Endodermal cell (in vitro differentiated cells): ENCODE results near the gene SAMD8. TPM values are rescaled to one million over a fixed set of nuclear protein-coding genes. Genes with fewer than 3 reads are reported as not detected.
"Not testable (repeated sequence)": the region's sequence is repeated elsewhere in the genome, so short reads cannot be mapped to it uniquely, and the experiment has no call there.

ENCODE experiments used
- DNase-seq: peaks from one replicate; pipeline ENCODE4 v3.0.0-alpha.2; 2017
- H3K27ac ChIP-seq: 2 replicates; pipeline ENCODE4 v1.5.1; 2013; ENCODE audit warnings: mild to moderate bottlenecking, low read depth, low read length, moderate library complexity
- H3K27me3 ChIP-seq: 2 replicates; pipeline ENCODE4 v1.6.1; 2013; ENCODE audit warnings: mild to moderate bottlenecking, low read length, moderate library complexity; ENCODE audit not compliant: insufficient read depth, control insufficient read depth, poor library complexity, severe bottlenecking
- H3K36me3 ChIP-seq: 2 replicates; pipeline ENCODE4 v1.7.0; 2013; ENCODE audit warnings: mild to moderate bottlenecking, low read length, moderate library complexity; ENCODE audit not compliant: control insufficient read depth, insufficient read depth
- H3K4me1 ChIP-seq: one replicate; pipeline ENCODE4 v1.7.0; 2013; ENCODE audit warnings: low read length; ENCODE audit not compliant: control insufficient read depth, insufficient read depth
- H3K4me3 ChIP-seq: 2 replicates; pipeline ENCODE4 v1.5.1; 2013; ENCODE audit warnings: mild to moderate bottlenecking, low read length, moderate library complexity
- H3K9ac ChIP-seq: 2 replicates; pipeline ENCODE4 v1.6.1; 2013; ENCODE audit warnings: mild to moderate bottlenecking, low read length, moderate library complexity; ENCODE audit not compliant: poor library complexity, severe bottlenecking; ENCODE audit errors: extremely low read depth
- H3K9me3 ChIP-seq: 2 replicates; pipeline ENCODE4 v1.6.1; 2013; ENCODE audit warnings: mild to moderate bottlenecking, low read length, moderate library complexity; ENCODE audit not compliant: control insufficient read depth
- H3K27ac Mint-ChIP-seq: 2 replicates; pipeline ENCODE4 v1.8.0; 2020; ENCODE audit warnings: mixed read lengths
- H3K27me3 Mint-ChIP-seq: 2 replicates; pipeline ENCODE4 v1.8.0; 2021; ENCODE audit warnings: mild to moderate bottlenecking, mixed read lengths; ENCODE audit not compliant: insufficient read depth
- H3K36me3 Mint-ChIP-seq: 2 replicates; pipeline ENCODE4 v1.8.0; 2020; ENCODE audit warnings: low read depth, mixed read lengths
- H3K4me1 Mint-ChIP-seq: 2 replicates; pipeline ENCODE4 v1.8.0; 2020; ENCODE audit warnings: mixed read lengths
- H3K4me3 Mint-ChIP-seq: 2 replicates; pipeline ENCODE4 v1.8.0; 2020; ENCODE audit warnings: mild to moderate bottlenecking, moderate library complexity, mixed read lengths
- H3K9me3 Mint-ChIP-seq: 2 replicates; pipeline ENCODE4 v1.8.0; 2020; ENCODE audit warnings: mild to moderate bottlenecking, mixed read lengths
- WGBS, 2 experiments: methylation state at CpG; one replicate each; pipeline versions ENCODE4 v1.1.5 to v1.1.7; 2013; ENCODE audit warnings: missing lambda C conversion rate in 2 of 2, mixed read lengths in 1 of 2; ENCODE audit not compliant: insufficient coverage in 1 of 2, insufficient read length in 1 of 2; 5-methylcytosine and 5-hydroxymethylcytosine counted together
- total RNA-seq, 2 donors: library from RNA; stranded (reverse); fragmentation: NEBNext Ultra II Directional in 1 of 2; extraction: Animal tissue kit (Norgen Biotek cat#: 25700) in 1 of 2; gene quantifications; 2 replicates in 1 of 2; 3 replicates in 1 of 2; pipeline ENCODE4 v1.2.1, GENCODE V29; 2021
- TF ChIP-seq, protein P1 (sequence below): fragments of 200-600 bp; sonication (generic); conservative IDR thresholded peaks from 2 replicates; pipeline ENCODE4 v1.5.0; 2021; ENCODE audit warnings: antibody characterized with exemption, mild to moderate bottlenecking

The SAMD8 gene
- total RNA-seq, 2 donors from 2014 or later = 25.9 to 31.7 TPM

DNA sequence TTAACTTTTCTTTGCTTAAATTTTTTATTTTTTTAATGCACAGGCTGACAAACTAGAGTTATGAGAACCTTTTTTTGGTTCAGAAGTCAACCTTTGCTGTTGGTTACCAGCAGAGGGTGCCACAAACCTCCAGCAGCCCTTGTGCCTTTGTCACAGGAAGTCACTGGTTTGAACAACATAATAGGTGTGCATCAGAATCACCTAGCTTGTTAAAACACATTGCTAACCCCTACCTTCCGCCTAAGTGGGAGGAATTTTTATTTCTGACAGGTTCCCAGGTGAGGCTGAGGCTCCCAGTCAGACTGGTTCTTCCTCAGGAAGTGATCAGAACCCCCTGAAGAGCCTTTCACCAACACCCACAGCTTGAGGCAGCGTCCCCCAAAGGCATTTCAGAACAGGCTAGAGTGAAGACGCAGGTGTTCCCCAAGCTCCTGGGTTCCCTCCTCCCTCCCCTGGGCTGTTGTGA lies 76.5 kb downstream of the SAMD8 start:
- Histone ChIP-seq H3K4me1 (peaks cover 5% of the 10 kb centered on the region), H3K27me3 (no peaks in the 10 kb centered on the region), H3K27ac (no peak overlapping the region), H3K9ac (no peak overlapping the region), H3K36me3 (no peaks in the 10 kb centered on the region), H3K9me3 (no peaks in the 10 kb centered on the region), H3K4me3 (no peak overlapping the region)
- WGBS, 2 experiments = 92 to 93% methylated on average over 2 to 3 of the region's 3 CpGs
- Mint-ChIP-seq H3K9me3 (no peaks in the 10 kb centered on the region), H3K27me3 (no peaks in the 10 kb centered on the region), H3K27ac (peak overlapping the region; percentile 88), H3K36me3 (peaks cover 4% of the 10 kb centered on the region), H3K4me3 (no peak overlapping the region), H3K4me1 (peaks cover 38% of the 10 kb centered on the region)
- peak; percentile 87 for DNase-seq
- TF ChIP-seq, protein P1, sequence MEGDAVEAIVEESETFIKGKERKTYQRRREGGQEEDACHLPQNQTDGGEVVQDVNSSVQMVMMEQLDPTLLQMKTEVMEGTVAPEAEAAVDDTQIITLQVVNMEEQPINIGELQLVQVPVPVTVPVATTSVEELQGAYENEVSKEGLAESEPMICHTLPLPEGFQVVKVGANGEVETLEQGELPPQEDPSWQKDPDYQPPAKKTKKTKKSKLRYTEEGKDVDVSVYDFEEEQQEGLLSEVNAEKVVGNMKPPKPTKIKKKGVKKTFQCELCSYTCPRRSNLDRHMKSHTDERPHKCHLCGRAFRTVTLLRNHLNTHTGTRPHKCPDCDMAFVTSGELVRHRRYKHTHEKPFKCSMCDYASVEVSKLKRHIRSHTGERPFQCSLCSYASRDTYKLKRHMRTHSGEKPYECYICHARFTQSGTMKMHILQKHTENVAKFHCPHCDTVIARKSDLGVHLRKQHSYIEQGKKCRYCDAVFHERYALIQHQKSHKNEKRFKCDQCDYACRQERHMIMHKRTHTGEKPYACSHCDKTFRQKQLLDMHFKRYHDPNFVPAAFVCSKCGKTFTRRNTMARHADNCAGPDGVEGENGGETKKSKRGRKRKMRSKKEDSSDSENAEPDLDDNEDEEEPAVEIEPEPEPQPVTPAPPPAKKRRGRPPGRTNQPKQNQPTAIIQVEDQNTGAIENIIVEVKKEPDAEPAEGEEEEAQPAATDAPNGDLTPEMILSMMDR = peak; percentile 91

DNA sequence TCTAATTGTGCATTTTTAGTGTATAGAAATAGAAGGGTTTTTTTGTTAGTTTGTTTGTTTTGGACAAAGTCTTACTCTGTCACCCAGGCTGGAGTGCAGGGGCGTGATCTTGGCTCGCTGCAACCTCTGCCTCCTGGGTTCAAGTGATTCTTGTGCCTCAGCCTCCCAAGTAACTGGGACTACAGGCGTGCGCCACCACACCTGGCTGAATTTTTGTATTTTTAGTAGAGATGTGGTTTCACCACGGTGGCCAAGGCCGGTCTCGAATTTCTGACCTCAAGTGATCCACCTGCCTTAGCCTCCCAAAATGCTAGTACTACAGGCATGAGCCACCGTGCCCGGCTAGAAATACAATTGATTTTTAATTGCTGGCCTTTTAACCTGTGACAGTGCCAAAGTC lies 77.1 kb downstream of the SAMD8 start:
- H3K27ac Mint-ChIP-seq = peak overlapping the region; percentile 88
- not testable (repeated sequence) for DNase-seq, H3K4me3 ChIP-seq, H3K9me3 ChIP-seq, H3K27me3 ChIP-seq, H3K9ac ChIP-seq, H3K36me3 ChIP-seq, H3K36me3 Mint-ChIP-seq, H3K9me3 Mint-ChIP-seq, H3K4me1 ChIP-seq, H3K27ac ChIP-seq, H3K27me3 Mint-ChIP-seq, H3K4me3 Mint-ChIP-seq
- peaks cover 38% of the 10 kb centered on the region for H3K4me1 Mint-ChIP-seq
- WGBS, 2 experiments = 98% methylated on average over 9 of the region's 9 CpGs; no CpG with 5 or more reads in 1 of the 2 experiments

DNA sequence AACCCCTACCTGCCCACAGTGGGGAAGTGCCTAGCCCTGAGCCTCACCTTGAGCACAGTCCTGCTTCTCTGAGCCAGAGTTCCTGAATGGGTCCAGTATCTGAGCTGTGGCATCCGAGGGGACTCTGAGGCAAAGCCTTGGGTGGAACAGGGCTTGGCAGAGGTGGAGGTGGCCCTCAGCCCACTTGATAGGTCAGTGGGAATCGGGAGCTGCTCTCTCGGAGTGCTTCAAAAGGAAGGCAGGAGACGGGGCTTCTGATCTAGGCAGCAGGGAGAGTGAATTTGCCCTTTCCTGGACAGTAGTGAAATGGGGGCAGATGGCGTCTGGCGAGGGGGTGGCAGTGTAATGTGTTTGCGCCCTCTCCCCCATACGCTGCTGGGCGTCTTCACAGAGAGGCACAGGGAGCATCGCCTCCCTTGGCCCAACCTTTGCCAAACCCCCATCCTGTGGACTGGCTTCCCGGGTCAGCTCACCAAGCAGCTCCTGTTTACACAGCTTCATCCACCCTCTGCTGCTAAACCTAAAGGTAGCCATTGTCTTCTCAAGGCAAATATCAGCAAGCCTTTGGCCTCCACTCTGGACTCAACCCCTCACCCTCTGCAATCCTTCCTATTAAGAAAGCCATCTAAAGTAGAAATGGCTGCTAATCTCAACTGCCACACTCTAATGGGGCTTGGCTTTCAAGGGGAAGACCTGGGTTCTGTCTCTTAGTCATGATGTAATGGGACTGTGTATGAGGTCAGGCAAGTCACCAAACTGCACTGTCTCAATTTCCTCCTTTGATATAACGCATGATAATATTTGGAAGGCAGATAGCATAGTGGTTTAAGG lies 78.0 kb downstream of the SAMD8 start:
- Histone ChIP-seq H3K36me3 (no peaks in the 10 kb centered on the region), H3K27me3 (no peaks in the 10 kb centered on the region), H3K9ac (no peak overlapping the region), H3K27ac (no peak overlapping the region), H3K4me3 (no peak overlapping the region), H3K4me1 (peaks cover 5% of the 10 kb centered on the region), H3K9me3 (no peaks in the 10 kb centered on the region)
- TF ChIP-seq, protein P1 = no peak
- peak; percentile 54 for DNase-seq
- Mint-ChIP-seq H3K27ac (peak overlapping the region; percentile 64), H3K4me3 (peak overlapping the region; percentile 3), H3K27me3 (no peaks in the 10 kb centered on the region), H3K36me3 (peaks cover 8% of the 10 kb centered on the region), H3K4me1 (peaks cover 38% of the 10 kb centered on the region), H3K9me3 (no peaks in the 10 kb centered on the region)
- 90 to 94% methylated on average over 6 to 12 of the region's 12 CpGs for WGBS, 2 experiments
